ENCODE data around the gene UBE2L3. TPM values are rescaled to one million over a fixed set of nuclear protein-coding genes. Genes with fewer than 3 reads are reported as not detected.
"Not testable (repeated sequence)": the region's sequence is repeated elsewhere in the genome, so short reads cannot be mapped to it uniquely, and the experiment has no call there.

UBE2L3 gene
- total RNA-seq, 1 donor from 2014 or later: 33.5 TPM

DNA sequence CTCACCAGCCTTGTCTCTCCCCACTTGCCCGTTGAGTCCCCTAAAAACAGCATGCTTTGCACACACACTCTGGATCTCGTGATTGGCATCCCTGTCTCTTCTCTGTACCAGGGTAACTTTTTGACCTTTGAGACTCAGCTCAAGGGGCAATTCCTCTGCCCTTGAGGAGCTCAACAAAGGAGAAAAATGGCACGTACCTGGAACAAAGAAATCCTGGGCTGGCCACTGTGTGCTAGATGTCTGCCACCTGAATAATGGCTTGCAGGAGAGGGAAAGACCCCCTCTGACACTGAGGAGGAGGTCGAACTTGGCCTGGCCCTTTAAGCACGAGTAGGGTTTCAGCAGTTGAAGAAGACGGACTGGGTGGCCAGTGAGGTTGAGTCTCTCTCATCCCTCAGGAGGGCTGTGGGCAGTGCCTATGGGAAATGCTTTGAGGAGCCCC, 5.8 kb downstream of the UBE2L3 start:
- DNase-seq: no peak

DNA sequence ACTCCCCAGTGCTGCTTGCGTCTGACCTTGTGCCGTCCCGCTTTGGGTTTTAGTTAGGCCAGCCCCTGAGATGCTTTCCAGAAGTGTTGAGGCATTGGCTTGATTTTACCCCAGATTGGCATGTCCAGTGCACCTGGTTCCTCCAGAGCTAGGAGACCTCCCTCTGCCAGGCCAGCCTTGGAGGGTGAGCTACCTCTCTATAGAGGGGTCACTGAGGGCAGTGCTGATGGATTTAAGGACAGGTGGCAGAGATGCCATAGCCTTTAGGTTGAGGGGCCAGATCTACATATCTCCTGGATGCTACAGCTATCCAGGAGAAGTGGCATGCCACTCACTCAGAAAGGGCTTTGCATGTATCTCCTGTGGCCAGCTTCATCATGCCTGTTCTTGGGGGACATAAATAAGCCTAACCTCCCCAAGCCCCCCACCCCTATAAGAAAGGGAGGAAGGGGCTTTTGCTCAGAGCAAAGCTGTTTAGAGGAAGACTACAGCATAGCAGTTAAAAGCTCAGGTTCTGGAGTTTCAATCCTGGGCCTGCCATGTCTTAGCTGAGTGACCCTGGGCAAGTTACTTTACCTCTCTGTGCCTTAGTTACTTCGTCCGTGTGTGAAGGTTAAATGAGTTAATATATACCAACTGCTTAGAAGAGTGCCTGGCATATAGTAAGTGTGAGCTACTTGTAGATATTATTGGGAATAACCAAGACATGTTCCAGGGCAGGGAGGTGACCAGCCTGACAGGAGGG, 6.4 kb downstream of the UBE2L3 start:
- DNase-seq: no peak

DNA sequence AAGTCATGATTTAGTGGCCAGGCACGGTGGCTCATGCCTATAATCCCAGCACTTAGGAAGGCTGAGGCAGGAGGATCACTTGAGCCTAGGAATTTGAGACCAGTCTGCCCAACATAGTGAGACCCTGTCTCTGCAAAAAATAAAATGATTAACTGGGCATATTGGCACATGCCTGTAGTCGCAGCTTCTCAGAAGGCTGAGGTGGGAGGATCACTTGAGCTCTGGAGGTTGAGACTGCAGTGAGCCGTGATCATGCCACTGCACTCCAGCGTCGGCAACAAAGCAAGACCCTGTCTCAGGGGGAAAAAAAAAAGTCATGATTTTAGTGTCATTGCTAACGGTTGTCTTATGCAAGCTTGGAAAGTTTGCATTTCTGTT, 11.9 kb downstream of the UBE2L3 start:
- no peak for DNase-seq

DNA sequence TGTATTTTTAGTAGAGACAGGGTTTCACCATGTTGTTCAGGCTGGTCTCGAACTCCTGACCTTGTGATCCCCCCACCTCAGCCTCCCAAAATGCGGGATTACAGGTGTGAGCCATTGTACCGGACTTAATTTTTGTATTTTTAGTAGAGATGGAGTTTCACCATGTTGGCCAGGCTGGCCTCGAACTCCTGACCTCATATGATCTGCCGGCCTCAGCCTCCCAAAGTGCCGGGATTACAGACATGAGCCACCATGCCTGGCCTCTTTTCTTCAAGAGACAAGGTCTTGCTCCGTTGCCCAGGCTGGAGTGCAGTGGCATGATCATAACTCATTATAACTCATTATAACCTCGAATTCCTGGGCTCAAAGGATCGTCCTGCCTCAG, 13.1 kb downstream of the UBE2L3 start:
- DNase-seq: not testable (repeated sequence)

DNA sequence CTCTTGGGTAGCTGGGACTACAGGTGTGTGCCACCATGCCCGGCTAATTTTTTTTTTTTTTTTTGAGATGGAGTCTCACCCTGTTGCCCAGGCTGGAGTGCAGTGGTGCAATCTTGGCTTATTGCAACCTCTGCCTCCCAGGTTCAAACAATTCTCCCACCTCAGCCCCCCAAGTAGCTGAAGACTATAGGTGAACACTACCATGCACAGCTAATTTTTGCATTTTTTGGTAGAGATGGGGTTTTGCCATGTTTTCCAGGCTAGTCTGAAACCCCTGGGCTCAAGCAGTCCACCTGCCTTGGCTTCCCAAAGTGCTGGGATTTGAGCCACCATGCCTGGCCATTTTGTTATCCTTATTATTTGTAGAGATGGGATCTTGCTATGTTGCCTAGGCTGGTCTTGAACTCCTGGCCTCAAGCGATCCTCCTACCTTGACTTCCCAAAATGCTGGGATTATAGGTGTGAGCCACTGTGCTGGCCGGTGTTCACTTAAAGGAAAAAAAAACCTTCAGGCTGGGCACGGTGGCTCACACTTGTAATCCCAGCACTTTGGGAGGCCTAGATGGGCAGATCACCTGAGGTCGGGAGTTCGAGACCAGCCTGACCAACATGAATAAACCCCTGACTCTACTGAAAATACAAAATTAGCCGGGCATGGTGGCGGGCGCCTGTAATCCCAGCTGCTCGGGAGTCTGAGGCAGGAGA, 13.6 kb downstream of the UBE2L3 start:
- DNase-seq: not testable (repeated sequence)

DNA sequence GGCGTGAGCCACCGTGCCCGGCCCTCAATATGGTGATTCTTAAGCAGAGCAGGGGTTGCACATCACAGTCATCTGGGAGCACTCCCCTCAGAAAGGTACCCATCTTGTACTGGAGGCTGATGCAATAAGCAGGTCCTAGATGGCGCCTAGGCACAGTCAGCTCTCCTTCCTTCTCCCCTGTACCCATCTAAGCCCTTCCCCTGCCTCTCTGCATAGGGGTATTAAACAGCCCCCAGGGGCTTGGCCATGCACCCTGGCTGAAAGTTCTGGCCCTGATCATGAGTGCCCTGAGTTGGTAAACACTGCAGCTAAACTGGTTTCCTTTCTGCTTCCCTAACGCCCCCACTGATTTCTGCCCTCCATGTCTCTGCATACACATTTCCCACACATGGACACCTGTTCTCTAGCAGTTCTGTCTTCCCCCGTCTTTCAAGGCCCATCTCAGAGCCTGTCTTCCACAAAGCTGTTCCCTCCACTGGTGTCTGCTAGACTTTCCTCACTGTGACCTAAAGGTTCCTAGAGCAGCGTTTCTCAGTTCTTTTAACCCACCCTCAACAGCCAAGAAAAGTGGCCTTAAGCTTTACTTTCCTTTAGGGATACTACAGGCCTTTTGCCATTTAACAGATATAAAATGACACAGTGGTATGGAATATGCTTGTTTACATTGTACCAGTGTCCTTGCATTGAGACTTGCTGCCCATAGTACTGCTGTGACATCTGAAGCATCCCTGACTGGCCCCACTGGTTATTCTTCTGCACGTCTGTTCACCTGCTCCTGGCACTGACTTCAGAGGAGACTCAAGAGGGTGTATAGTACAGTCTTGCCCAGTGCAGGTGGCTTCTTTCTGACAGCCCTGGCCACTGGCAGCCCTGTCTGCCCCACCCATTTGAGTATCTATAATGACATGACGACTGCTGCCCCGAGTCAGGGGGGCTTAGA, 15.6 kb downstream of the UBE2L3 start:
- no peak for DNase-seq

DNA sequence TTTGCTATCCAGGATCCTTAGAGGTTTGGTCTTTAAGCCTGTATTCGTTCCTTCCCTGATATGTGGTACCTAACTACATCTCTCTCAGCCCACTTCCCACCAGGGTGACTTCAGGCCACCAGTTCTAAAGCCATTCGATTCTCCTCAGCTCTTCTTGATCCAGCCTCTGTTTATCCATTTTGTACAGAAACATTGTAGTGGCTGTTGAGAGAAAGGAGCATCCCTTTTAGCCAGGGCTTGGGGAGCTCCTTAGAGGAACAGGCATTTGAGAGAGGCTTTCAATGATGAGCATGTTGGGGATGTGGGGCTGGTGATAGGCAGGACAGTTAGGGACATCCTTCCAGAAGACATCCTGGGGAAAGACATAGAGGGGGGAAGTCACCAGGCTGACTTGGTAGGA, 17.9 kb downstream of the UBE2L3 start:
- DNase-seq: no peak

DNA sequence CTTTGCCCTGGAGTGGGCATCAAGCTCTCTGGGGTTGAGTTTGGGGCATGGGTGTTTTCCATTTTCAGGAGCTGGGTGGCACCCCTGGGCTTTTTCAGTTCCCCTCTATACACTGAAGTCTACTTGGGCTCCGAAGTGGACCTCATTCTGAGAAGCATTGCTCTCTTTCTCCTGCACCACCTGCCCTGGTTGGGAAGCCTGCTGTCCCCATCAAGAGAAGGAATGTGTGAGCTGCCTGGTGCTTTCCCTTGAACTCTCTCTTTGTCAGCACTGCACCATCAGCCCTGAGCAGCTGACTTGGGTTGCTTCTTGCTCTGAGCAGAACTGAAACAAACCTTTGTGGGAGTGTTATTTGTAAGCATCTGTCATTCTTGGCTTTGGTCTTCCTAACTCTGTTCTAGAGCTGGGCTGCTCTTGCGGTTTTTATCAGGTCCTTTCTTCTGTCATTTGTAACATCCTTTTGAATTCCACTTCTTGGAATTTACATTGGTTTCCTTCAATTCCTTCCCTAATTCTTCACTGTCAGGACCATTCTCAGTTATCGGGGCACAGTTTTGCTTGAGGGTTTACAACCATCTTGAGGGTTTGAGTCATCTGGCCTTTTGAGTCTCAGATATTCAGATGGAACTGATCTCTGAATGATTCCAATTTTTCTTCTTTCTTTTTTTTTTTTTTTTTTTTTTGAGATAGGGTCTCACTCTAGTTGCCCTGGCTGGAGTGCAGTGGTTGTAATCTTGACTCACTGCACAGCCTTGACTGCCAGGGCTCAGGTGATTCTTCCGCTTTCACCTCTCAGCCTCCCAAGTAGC, 20.5 kb downstream of the UBE2L3 start:
- DNase-seq: no peak

DNA sequence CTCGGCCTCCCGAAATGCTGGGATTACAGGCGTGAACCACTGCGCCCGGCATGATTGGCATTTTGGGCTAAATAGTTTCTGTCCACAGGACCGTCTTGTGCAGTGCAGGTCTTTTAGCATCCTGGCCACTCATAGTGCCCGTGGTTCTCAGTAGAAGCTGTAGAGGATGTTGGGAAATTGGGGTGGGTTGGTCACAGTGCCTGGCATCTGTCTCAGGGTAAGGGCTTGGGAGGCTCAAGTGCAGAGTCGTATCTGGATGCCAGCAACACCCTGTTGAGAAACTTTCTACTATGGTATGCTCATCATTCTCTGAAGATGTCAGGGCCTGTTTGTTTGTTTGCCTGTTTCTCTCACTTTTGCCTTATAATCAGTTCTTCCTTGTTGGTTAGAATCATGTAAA, 21.9 kb downstream of the UBE2L3 start:
- DNase-seq: no peak

DNA sequence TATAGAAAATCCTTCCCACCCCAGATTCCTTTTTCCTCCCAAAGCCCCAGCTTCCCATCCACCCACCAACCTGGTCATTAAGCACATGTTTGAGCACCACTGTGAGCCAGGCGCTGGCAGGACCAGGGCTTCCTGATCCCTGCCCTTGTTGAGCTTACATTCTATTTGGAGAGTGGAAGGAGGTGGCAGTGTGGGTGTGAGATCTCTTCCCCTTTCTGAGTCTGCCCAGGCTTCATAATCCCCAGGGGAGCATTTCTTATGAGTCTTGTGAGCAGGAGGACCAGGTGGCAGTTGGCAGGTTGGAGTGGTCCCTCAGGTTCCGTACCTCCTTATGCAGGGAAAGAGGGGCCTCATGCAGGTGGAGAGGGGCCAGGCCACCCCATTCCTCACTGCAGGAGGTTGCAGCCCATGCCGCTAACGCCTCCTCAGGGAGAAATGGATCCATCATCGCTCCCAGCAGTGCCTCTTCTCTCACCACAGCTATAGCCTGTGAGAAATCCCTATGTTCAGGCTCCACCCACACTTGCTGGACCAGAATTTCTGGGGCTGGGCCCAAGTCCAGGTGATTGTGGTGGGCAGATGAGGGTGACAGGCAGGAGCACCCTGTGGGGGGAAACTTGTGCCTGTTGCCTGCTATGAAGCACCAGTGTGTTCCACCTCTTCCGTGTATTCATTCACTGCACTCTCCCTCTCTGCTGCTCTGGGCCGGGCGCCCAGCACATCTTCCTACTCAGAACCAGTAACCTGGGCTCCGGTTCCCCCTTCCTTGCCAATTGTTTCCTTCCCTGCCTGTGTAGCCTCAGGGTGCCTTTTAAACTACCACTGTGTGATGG, 23.5 kb downstream of the UBE2L3 start:
- DNase-seq: no peak

DNA sequence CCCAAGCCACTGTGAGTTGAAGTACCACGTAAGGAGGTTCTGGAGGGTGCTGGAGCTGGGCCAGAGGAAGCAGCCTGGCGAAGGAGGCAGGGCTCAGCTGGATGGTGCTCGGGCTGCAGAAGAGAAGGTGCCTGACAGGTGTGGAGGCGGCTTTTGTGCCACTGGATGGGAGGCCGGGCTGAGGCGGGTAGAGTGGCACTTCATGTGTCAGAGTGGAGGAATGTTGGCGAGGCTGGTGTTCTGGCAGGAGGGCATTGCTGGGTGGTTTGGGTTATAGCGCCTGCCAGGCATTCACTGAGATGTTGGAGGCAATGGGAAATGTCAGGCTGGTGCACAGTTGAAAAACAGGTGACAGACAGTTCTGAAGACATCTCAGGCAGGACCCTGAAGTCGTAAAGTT, 24.2 kb downstream of the UBE2L3 start:
- no peak for DNase-seq

DNA sequence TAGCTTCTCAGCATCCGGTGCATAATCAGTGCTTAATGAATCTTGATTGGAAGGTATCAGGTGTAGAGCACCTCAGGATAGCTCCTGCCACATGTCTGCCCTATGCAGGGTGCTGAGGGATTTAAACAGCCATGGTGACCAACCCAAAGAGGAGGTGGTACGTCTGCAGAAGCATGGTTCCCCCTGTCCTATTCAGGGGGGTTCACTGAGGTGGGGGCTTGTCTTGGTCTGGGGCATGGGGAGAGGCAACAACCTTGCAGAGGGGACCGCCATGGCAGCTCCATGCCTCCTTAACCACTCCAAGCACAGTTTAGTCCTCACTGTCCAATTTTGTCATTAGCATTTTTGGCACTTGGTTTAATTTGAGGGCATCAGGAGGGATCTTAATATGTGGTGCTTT, 24.9 kb downstream of the UBE2L3 start:
- DNase-seq: no peak

DNA sequence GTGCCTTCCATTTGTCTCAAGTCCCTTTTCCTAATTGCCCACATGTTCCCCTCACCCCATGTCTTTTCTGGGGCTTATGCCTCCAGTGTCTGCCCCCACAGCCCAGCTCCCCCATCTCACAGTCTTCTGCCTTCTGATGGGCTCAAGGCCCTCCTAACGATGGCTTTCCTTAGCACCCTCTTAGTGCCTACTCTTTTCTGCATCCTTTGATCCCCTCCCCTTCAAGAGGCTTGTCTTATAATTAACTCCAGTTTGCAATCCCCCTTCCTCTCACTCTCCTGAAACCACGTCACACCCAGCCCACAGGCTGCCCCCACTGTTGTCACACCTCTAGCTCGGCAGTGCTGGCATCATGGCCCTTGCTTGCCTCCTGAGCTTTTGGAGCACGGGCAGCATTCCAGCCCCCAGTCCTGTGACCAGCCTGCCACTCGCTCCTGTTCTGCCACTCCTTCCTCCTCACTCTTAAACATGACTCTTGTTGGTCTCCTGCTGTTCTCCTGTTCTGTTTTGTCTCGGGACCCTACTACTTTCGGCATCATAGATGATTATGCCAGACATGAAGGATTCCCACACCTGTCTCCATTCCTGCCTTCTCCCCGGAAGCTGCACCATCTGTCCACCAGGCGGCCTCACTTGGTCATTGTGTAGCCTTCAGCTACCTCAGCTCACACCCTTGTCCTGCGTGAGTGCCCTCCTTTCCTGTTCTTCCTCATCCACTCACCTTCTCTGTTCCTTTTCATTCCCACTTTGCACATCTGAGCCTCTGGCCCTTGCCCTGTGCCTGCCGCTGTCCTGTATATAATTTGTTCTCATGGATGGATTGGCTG, 26.1 kb downstream of the UBE2L3 start:
- DNase-seq: no peak

DNA sequence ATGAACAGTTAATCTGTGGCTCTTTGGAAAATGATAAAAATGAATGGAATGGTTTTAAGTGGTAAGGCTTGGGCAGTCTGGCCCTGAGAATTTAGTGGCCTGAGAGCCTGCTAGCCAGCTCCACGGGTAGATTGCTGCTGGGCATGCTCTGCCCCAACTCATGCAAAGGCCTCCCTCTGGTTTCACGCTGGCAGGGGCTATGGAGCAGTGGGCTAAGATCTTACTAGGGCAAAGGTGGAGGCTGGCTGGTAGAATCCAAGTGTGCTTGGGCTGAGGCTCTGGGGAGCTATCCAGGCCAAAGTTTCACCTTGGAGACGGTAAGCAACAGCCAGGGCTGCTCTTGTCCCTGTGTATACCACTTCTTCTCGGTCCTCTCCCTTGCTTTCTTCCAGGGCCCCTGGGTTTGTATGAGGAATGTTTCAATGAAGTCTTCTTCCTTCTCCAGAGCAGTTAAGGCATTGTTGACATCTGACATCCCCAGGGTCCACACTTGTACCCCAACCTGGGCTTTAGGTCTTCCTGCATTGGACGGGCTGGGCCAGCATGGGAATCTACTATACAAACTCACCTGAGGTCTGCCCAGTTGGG, 27.4 kb downstream of the UBE2L3 start:
- DNase-seq: no peak

DNA sequence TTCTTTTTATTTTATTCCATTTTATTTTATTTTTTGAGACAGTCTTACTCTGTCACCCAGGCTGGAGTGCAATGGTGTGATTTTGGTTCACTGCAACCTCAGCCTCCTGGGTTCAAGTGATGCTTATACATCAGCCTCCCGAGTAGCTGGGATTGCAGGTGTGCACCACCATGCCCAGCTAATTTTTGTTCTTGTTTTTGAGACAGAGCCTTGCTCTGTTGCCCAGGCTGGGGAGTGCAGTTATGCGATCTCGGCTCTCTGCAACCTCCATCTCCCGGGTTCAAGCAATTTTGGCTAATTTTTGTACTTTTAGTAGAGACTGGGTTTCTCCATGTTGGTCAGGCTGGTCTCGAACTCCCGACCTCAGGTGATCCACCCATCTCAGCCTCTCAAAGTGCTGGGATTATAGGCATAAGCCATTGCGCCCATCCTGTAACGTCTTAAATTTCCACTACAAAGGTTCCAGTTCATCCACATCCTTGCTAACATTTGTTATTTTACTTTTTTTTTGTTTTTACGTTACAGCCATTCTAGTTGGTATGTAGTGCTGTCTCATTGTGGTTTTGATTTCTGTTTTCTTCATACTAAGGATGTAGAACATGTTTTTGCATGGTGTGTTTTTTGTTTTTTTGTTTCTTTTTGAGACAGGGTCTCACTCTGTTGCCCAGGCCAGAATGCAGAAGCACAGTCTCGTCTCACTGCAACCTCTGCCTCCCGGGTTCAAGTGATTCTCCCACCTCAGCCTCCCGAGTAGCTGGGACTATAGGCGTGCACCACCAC, 29.0 kb downstream of the UBE2L3 start:
- DNase-seq: not testable (repeated sequence)

DNA sequence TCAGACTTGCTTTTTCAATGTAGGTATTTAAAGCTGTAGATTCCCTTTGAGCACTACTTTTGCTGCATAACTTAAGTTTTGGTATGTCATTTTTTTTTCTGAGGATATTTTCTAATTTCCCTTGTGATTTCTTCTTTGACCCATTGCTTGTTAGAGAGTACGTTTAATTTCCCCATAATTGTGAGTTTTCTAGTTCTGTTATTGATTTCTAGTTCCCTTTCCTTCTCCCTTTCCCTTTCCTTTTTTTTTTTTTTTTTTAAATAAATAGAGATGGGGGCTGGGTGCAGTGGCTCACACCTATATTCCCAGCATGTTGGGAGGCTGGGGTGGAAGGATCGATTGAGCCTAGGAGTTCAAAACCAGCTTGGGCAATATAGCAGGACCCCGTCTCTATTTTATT, 30.8 kb downstream of the UBE2L3 start:
- DNase-seq: no peak

DNA sequence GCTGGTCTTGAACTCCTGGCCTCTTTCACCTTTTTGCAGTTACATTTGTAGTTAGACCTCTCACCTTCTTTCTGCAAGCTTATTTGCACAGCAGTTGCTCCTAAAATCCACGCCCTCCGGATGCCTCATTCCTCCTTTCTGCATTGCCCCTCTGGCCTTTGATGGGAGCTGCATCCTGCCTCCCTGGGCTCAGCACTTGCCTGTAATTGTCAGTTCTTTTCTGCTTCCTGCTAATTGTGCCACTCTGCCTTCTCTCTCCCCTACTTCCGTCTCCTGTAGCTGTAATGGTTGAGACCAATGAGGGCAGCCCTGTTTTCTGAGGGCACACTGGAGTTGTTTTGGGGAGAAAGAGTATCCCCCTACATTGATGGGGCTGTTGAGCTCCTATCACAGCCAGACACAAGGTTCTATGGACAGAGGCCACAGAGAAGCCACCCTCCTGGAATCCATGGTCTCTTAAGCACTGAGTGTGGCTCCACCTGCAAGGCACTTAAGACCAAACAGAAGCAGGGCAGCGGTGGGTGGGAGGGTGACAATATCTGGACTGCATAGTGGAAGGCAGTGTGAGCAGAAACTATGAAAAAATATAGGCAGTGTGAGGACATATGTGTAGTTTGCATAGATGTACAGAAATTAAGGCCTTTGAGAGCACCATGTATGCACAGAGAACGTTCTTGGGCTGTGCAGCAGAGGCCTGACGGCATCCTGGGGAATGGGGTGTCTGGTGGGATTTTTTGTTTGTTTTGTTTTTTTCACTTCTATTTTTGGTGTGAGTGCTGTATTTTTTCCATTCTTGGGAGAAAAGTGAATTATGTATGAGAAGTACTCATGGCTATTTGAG, 31.8 kb downstream of the UBE2L3 start:
- no peak for DNase-seq

DNA sequence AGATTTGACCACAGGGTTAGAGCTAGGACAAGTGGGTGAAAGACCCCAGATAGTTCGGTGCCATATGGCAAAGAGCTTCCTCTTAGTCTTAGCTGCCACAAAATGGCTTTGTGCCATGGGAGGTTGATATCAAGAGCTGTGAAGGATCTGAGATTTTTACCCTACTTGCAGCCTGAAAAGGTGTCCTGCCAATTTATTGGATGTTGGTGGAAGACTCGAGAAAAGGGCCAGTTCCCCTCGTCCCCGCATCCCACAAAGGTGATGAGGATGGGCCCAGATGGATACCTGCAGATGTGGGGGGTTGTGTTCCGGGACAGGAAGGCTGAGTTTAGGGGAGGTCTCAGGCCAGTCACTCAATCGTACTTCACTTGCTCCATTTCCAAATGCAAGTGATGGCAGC, 35.1 kb downstream of the UBE2L3 start:
- no peak for DNase-seq

Data from dermis blood vessel endothelial cell (primary cell).